ENCODE results near the gene FAM111A. TPM values are rescaled to one million over a fixed set of nuclear protein-coding genes. Genes with fewer than 3 reads are reported as not detected.

FAM111A gene
- total and polyA plus RNA-seq, 9 of the 15 experiments (the other 6 are each of a cell fraction or from before 2014, with no cell fraction given): 14.8 to 30.6 (median 20.1) TPM

DNA sequence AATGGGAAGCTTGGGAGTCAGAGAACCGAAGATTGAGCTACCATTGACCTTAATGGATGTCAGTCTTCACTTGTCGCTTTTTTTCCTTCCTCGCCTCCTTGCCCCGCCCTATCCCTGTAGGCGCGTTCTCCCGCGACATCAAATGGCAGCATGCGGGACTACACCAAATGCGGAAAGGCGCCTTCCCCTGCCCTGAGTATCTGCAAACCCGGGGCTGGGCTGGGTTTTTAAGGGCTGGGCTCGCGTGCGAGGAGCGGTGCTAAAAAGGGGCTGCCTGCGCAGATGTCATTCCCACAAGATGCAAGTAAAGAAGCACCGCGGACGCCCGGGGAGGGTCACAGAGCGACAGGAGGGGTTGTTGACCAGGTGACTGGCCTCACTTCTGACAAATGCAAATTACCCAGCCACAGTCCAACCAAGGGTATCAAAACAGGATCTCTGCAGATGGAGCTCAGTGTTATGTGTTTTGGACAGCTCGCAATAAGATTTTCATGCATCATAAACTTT is 40.3 kb upstream of the FAM111A start (continued):
- TF ChIP-seq NRF1 (conservative IDR thresholded peaks at IDR 0.05 in 1 of 2, IDR thresholded peaks at IDR 0.05 in 1 of 2): peak; percentile 42 to 46
- no peak for TF ChIP-seq SAP30 (IDR thresholded peaks at IDR 0.05; ENCODE audit: borderline replicate concordance, insufficient read depth, low read depth, low read length, poor library complexity, severe bottlenecking)
- TF ChIP-seq, protein P1, sequence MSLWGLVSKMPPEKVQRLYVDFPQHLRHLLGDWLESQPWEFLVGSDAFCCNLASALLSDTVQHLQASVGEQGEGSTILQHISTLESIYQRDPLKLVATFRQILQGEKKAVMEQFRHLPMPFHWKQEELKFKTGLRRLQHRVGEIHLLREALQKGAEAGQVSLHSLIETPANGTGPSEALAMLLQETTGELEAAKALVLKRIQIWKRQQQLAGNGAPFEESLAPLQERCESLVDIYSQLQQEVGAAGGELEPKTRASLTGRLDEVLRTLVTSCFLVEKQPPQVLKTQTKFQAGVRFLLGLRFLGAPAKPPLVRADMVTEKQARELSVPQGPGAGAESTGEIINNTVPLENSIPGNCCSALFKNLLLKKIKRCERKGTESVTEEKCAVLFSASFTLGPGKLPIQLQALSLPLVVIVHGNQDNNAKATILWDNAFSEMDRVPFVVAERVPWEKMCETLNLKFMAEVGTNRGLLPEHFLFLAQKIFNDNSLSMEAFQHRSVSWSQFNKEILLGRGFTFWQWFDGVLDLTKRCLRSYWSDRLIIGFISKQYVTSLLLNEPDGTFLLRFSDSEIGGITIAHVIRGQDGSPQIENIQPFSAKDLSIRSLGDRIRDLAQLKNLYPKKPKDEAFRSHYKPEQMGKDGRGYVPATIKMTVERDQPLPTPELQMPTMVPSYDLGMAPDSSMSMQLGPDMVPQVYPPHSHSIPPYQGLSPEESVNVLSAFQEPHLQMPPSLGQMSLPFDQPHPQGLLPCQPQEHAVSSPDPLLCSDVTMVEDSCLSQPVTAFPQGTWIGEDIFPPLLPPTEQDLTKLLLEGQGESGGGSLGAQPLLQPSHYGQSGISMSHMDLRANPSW (CRISPR knock-in tag; IDR thresholded peaks at IDR 0.05): no peak
- TF ChIP-seq ESRRA (IDR thresholded peaks at IDR 0.05; ENCODE audit: borderline replicate concordance, low read depth): no peak
- TF ChIP-seq, protein P2, sequence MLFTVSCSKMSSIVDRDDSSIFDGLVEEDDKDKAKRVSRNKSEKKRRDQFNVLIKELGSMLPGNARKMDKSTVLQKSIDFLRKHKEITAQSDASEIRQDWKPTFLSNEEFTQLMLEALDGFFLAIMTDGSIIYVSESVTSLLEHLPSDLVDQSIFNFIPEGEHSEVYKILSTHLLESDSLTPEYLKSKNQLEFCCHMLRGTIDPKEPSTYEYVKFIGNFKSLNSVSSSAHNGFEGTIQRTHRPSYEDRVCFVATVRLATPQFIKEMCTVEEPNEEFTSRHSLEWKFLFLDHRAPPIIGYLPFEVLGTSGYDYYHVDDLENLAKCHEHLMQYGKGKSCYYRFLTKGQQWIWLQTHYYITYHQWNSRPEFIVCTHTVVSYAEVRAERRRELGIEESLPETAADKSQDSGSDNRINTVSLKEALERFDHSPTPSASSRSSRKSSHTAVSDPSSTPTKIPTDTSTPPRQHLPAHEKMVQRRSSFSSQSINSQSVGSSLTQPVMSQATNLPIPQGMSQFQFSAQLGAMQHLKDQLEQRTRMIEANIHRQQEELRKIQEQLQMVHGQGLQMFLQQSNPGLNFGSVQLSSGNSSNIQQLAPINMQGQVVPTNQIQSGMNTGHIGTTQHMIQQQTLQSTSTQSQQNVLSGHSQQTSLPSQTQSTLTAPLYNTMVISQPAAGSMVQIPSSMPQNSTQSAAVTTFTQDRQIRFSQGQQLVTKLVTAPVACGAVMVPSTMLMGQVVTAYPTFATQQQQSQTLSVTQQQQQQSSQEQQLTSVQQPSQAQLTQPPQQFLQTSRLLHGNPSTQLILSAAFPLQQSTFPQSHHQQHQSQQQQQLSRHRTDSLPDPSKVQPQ (CRISPR knock-in tag; IDR thresholded peaks at IDR 0.05; ENCODE audit: borderline replicate concordance): no peak
- no peak for TF ChIP-seq ZNF507 (tag; conservative IDR thresholded peaks at IDR 0.05)
- no peak for TF ChIP-seq ATF7 (IDR thresholded peaks at IDR 0.05)
- TF ChIP-seq, protein P3, sequence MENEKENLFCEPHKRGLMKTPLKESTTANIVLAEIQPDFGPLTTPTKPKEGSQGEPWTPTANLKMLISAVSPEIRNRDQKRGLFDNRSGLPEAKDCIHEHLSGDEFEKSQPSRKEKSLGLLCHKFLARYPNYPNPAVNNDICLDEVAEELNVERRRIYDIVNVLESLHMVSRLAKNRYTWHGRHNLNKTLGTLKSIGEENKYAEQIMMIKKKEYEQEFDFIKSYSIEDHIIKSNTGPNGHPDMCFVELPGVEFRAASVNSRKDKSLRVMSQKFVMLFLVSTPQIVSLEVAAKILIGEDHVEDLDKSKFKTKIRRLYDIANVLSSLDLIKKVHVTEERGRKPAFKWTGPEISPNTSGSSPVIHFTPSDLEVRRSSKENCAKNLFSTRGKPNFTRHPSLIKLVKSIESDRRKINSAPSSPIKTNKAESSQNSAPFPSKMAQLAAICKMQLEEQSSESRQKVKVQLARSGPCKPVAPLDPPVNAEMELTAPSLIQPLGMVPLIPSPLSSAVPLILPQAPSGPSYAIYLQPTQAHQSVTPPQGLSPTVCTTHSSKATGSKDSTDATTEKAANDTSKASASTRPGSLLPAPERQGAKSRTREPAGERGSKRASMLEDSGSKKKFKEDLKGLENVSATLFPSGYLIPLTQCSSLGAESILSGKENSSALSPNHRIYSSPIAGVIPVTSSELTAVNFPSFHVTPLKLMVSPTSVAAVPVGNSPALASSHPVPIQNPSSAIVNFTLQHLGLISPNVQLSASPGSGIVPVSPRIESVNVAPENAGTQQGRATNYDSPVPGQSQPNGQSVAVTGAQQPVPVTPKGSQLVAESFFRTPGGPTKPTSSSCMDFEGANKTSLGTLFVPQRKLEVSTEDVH (IDR thresholded peaks at IDR 0.05; ENCODE audit: low read depth, partially characterized antibody): no peak
- TF ChIP-seq EGR1 (conservative IDR thresholded peaks at IDR 0.05): no peak
- no peak for TF ChIP-seq ZNF830 (CRISPR knock-in tag; IDR thresholded peaks at IDR 0.05)
- no peak for TF ChIP-seq ZFP1 (CRISPR knock-in tag; IDR thresholded peaks at IDR 0.05)
- TF ChIP-seq, protein P4, sequence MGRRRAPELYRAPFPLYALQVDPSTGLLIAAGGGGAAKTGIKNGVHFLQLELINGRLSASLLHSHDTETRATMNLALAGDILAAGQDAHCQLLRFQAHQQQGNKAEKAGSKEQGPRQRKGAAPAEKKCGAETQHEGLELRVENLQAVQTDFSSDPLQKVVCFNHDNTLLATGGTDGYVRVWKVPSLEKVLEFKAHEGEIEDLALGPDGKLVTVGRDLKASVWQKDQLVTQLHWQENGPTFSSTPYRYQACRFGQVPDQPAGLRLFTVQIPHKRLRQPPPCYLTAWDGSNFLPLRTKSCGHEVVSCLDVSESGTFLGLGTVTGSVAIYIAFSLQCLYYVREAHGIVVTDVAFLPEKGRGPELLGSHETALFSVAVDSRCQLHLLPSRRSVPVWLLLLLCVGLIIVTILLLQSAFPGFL (CRISPR knock-in tag; IDR thresholded peaks at IDR 0.05): no peak
- TF ChIP-seq SETDB1 (IDR thresholded peaks at IDR 0.05; ENCODE audit: low read length): no peak
- TF ChIP-seq ZZZ3 (IDR thresholded peaks at IDR 0.05): no peak
- TF ChIP-seq MAZ (CRISPR knock-in tag; conservative IDR thresholded peaks at IDR 0.05 in 1 of 2, IDR thresholded peaks at IDR 0.05 in 1 of 2): peak; percentile 63 to 65; a peak in 3 of 4 replicates
- no peak for TF ChIP-seq SMARCE1 (IDR thresholded peaks at IDR 0.05)
- TF ChIP-seq, protein P5, sequence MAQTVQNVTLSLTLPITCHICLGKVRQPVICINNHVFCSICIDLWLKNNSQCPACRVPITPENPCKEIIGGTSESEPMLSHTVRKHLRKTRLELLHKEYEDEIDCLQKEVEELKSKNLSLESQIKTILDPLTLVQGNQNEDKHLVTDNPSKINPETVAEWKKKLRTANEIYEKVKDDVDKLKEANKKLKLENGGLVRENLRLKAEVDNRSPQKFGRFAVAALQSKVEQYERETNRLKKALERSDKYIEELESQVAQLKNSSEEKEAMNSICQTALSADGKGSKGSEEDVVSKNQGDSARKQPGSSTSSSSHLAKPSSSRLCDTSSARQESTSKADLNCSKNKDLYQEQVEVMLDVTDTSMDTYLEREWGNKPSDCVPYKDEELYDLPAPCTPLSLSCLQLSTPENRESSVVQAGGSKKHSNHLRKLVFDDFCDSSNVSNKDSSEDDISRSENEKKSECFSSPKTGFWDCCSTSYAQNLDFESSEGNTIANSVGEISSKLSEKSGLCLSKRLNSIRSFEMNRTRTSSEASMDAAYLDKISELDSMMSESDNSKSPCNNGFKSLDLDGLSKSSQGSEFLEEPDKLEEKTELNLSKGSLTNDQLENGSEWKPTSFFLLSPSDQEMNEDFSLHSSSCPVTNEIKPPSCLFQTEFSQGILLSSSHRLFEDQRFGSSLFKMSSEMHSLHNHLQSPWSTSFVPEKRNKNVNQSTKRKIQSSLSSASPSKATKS (CRISPR knock-in tag; IDR thresholded peaks at IDR 0.05): no peak
